ENCODE results near the gene KIF1A. TPM values are rescaled to one million over a fixed set of nuclear protein-coding genes. Genes with fewer than 3 reads are reported as not detected.

KIF1A gene
- total RNA-seq, 1 experiment from 2014 or later: 298 TPM

DNA sequence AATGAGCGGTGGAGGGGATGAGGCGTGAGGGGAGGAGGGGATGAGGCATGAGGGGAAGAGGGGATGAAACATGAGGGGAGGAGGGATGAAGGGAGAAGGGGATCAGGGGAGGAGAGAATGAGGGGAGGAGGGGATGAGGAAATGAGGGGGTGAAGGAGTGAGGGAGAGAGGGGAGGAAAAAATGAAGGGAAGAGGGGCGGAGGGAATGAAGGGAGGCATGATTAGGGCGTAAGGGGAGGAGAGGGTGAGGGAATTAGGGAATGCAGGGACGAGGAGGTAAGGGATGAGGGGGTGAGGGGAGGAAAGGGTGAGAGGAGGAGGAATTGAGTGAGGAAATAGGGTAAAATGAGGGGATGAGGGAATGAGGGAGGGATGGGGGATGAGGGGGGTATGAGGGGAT, 87.8 kb downstream of the KIF1A start:
- Mint-ChIP-seq H3K9me3 (ENCODE audit: low read depth, unreplicated experiment) (no peaks in the 10 kb centered on the region), H3K27ac (ENCODE audit: unreplicated experiment) (no peak overlapping the region), H3K27me3 (ENCODE audit: unreplicated experiment) (no peaks in the 10 kb centered on the region), H3K4me1 (ENCODE audit: low read depth, unreplicated experiment) (no peaks in the 10 kb centered on the region), H3K36me3 (ENCODE audit: insufficient read depth, unreplicated experiment) (peaks cover 62% of the 10 kb centered on the region), H3K4me3 (ENCODE audit: low read depth, unreplicated experiment) (no peak overlapping the region)
- TF ChIP-seq, protein P1, sequence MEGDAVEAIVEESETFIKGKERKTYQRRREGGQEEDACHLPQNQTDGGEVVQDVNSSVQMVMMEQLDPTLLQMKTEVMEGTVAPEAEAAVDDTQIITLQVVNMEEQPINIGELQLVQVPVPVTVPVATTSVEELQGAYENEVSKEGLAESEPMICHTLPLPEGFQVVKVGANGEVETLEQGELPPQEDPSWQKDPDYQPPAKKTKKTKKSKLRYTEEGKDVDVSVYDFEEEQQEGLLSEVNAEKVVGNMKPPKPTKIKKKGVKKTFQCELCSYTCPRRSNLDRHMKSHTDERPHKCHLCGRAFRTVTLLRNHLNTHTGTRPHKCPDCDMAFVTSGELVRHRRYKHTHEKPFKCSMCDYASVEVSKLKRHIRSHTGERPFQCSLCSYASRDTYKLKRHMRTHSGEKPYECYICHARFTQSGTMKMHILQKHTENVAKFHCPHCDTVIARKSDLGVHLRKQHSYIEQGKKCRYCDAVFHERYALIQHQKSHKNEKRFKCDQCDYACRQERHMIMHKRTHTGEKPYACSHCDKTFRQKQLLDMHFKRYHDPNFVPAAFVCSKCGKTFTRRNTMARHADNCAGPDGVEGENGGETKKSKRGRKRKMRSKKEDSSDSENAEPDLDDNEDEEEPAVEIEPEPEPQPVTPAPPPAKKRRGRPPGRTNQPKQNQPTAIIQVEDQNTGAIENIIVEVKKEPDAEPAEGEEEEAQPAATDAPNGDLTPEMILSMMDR (IDR thresholded peaks at IDR 0.05; ENCODE audit: unreplicated experiment): no peak
- DNase-seq: no peak
- CTCF ChIA-PET: no interaction called here
- BruUV-seq (replicated peaks): no TSS peak
- intact Hi-C loops (cut with micrococcal nuclease; ENCODE audit: unreplicated experiment): no loop called here

DNA sequence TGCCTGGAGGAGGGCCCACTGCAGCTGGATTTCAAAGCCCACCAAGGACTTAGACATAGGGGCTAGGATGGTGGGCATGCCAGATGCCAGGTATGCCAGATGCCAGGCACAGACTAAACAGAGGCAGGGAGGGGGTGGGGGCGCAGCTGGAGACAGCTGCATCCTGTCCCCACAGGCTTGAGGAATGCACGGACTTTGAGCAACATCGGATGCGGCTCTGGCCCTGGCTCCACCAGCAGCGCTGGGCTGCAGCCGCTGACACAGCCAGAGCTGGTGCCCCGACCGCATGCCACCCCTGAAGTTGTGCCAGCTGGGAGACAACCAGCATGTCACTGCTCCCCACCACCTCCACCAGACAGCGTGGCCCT, 88.9 kb downstream of the KIF1A start:
- intact Hi-C loops (cut with micrococcal nuclease; ENCODE audit: unreplicated experiment): no loop called here
- TF ChIP-seq, protein P1 (IDR thresholded peaks at IDR 0.05; ENCODE audit: unreplicated experiment): no peak
- Mint-ChIP-seq H3K4me3 (ENCODE audit: low read depth, unreplicated experiment) (no peak overlapping the region), H3K27ac (ENCODE audit: unreplicated experiment) (no peak overlapping the region), H3K27me3 (ENCODE audit: unreplicated experiment) (no peaks in the 10 kb centered on the region), H3K9me3 (ENCODE audit: low read depth, unreplicated experiment) (no peaks in the 10 kb centered on the region), H3K36me3 (ENCODE audit: insufficient read depth, unreplicated experiment) (peaks cover 62% of the 10 kb centered on the region), H3K4me1 (ENCODE audit: low read depth, unreplicated experiment) (no peaks in the 10 kb centered on the region)
- BruUV-seq (replicated peaks): no TSS peak
- CTCF ChIA-PET: no interaction called here
- DNase-seq: no peak

DNA sequence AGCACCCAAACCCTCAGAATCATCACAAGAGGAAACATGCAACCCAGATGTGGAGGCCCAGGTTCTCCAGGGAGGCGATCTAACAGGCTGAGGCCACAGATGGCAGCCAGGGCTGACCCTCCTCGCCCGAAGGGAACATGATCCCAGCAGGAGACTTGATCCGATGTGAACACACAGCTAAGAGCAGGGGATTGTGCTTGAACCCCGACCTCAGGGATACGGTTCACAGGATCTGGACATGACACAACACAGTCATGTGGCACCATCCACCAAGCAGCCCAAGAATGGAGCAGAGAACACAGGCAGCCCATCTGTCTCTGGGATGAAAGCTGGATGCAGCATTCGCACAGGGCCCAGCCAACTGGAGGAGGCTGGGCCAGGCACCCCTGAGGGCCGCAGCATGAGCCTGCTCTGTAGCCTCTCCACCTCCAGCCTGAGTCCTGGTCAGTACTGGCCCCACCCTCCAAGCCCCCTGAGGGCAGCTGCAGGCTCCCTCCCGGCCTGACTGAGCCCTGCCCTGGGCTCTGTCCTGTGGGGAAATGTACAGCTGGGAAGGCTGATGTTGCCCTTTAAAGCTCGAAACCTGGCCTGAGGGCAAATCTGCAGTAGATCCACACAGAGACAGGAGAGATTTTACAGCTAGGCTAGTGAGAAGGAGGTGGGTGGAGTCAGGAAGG, 89.4 kb downstream of the KIF1A start:
- Mint-ChIP-seq H3K36me3 (ENCODE audit: insufficient read depth, unreplicated experiment) (peaks cover 62% of the 10 kb centered on the region), H3K27ac (ENCODE audit: unreplicated experiment) (no peak overlapping the region), H3K4me1 (ENCODE audit: low read depth, unreplicated experiment) (no peaks in the 10 kb centered on the region), H3K27me3 (ENCODE audit: unreplicated experiment) (no peaks in the 10 kb centered on the region), H3K4me3 (ENCODE audit: low read depth, unreplicated experiment) (no peak overlapping the region), H3K9me3 (ENCODE audit: low read depth, unreplicated experiment) (no peaks in the 10 kb centered on the region)
- DNase-seq: no peak
- intact Hi-C loops (cut with micrococcal nuclease; ENCODE audit: unreplicated experiment): no loop called here
- TF ChIP-seq, protein P1 (IDR thresholded peaks at IDR 0.05; ENCODE audit: unreplicated experiment): no peak
- CTCF ChIA-PET: interaction anchor here (0.7 kb wide), 1 partner anchor 426 kb away, joined by 3 read pairs; no protein-coding TSS in a partner anchor
- BruUV-seq (replicated peaks): no TSS peak

DNA sequence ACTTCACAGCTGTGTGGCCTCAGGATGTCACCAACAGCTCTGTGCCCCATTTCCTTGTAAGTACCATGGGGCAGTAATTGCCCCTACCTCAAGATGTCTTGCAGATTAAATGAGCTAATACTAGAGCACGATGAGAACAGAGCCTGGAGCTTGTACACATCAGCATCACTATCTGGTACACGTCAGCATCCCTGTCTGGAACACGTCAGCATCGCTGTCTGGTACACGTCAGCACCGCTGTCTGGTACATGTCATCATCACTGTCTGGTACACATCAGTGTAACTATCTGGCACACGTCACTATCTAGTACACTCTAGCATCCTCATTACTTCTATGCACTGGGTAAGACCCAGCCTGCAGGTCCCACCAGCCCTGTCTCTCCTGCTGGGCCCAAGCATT, 91.2 kb downstream of the KIF1A start:
- TF ChIP-seq, protein P1 (IDR thresholded peaks at IDR 0.05; ENCODE audit: unreplicated experiment): no peak
- H3K36me3 Mint-ChIP-seq (ENCODE audit: insufficient read depth, unreplicated experiment): peaks cover 67% of the 10 kb centered on the region
- no peak overlapping the region for H3K27ac Mint-ChIP-seq (ENCODE audit: unreplicated experiment)
- H3K4me3 Mint-ChIP-seq (ENCODE audit: low read depth, unreplicated experiment): no peak overlapping the region
- no peaks in the 10 kb centered on the region for H3K9me3 Mint-ChIP-seq (ENCODE audit: low read depth, unreplicated experiment)
- no peaks in the 10 kb centered on the region for H3K4me1 Mint-ChIP-seq (ENCODE audit: low read depth, unreplicated experiment)
- DNase-seq: no peak
- no TSS peak for BruUV-seq (replicated peaks)
- CTCF ChIA-PET: interaction anchor here (0.5 kb wide), 1 partner anchor 11 kb away, joined by 8 read pairs; no protein-coding TSS in a partner anchor
- intact Hi-C loops (cut with micrococcal nuclease; ENCODE audit: unreplicated experiment): no loop called here
- H3K27me3 Mint-ChIP-seq (ENCODE audit: unreplicated experiment): no peaks in the 10 kb centered on the region
